Measurements from ENCODE around the gene EPN3.

The EPN3 gene

DNA sequence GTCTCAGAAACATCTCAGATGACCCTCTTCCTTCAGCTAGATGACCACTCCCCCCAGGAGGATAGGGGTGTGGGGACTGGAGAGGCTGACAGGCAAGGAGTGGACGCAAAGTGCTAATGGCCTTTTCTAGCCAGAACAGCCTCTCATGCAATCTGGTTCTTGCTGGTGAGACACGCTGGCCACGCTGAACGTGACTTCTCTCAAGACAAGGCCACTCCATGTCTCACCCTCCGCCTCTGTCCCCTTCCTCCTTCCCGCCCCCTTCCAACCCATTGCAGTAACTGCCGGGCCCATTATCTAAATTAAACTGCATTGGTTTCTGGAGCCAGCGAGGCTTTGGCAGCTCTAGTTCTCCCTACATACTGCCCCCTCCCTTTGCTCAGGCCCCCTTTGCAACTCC lies 37.5 kb downstream of the EPN3 start:
- no peak for DNase-seq (ENCODE audit: low spot score)

DNA sequence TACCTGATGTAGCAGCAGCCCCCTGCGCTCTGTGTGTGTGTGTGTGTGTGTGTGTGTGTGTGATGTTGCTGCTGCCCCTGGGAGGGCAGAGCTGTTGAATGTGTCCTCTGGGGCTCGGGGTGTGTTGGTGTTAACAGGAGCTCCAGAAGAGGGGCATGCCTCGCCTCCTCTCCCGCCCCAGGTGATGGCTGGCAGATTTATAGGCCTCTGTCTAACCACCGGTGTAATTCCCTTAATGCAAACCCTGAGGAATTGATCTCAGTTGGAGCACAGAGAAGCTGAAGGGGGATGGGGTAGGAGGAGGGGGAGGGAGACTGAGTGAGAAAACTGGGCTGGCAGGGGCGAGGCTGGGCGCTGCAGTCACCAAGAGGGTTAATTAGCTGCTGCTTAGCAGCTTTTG lies 38.0 kb downstream of the EPN3 start:
- DNase-seq (ENCODE audit: low spot score) = no peak

DNA sequence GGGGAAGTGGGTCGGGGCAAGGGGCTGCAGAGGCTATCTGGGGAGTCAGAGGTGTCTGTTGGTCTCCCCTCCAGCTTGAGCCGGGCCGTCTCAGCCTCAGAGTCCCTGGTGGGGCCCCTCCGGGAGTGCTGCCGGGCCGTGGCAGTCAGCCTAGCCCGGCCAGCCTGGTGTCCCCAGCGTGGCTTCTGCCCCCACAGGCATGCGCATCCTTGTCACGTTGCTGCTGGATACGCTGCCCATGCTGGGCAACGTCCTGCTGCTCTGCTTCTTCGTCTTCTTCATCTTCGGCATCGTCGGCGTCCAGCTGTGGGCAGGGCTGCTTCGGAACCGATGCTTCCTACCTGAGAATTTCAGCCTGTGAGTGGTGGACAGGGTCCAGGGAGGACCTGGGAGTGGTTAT lies 39.1 kb downstream of the EPN3 start:
- no peak for DNase-seq (ENCODE audit: low spot score)

DNA sequence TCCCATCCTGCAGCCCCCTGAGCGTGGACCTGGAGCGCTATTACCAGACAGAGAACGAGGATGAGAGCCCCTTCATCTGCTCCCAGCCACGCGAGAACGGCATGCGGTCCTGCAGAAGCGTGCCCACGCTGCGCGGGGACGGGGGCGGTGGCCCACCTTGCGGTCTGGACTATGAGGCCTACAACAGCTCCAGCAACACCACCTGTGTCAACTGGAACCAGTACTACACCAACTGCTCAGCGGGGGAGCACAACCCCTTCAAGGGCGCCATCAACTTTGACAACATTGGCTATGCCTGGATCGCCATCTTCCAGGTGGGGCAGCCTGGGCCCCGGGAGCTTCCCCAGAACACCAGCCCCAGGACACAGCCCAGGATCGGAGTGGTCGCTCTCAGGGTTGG lies 40.0 kb downstream of the EPN3 start:
- DNase-seq (ENCODE audit: low spot score) = no peak

DNA sequence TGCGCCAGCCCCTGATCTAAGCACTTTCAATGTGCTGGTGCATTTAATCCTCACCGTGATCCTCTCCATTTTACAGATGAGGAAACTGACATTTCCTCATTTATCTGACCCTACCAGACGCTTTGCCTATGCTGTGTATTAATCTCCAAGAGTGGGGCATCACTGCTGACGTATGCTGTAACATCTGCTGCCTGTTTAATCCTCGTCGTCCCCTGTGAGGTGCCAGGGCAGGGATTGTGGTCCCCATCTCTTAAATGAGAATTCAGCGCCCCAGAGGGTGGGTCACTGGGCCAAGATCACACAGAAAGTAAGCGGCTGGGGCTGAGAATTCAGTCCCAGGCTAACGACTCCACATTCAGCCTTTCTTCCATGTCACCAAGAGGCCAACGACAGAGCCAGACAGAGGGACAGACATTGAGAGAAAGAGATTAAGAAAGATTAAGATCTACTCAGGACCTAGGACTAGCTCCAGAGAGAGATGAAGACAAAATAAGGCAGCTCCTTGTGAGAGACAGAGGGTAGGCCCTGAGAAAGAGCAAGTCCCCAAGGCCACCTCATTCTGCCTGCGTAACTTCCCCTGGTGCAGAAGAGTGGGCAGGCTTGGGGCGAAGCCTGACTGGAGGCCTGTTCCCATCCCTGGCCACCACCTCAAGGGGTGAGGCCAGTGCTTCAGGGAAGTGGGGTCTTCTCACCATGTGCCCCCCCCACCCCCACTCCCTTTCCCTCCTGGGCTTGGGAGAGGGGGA lies 41.5 kb downstream of the EPN3 start:
- DNase-seq (ENCODE audit: low spot score) = no peak

DNA sequence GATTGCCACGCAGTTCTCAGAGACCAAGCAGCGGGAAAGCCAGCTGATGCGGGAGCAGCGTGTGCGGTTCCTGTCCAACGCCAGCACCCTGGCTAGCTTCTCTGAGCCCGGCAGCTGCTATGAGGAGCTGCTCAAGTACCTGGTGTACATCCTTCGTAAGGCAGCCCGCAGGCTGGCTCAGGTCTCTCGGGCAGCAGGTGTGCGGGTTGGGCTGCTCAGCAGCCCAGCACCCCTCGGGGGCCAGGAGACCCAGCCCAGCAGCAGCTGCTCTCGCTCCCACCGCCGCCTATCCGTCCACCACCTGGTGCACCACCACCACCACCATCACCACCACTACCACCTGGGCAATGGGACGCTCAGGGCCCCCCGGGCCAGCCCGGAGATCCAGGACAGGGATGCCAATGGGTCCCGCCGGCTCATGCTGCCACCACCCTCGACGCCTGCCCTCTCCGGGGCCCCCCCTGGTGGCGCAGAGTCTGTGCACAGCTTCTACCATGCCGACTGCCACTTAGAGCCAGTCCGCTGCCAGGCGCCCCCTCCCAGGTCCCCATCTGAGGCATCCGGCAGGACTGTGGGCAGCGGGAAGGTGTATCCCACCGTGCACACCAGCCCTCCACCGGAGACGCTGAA lies 43.2 kb downstream of the EPN3 start:
- DNase-seq (ENCODE audit: low spot score) = no peak

DNA sequence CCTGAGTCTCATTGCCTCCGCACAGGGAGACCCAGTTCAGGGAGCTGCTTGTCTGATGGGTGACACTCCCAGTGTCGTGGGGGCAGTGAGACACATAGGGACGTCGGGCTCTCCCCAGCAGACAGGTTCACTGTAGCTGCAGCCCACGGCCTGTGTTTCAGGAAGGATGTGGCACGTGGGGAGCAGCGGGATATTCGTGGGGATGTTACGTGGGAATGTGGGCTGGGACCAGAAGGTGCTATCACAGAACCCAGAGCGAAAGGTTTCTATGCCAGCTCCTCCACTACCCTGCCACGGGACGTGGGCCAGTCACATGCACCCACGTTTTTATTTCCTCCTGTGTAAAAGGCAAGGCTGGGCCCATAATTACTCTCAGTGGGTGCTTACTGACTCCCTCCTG lies 44.3 kb downstream of the EPN3 start:
- no peak for DNase-seq (ENCODE audit: low spot score)

DNA sequence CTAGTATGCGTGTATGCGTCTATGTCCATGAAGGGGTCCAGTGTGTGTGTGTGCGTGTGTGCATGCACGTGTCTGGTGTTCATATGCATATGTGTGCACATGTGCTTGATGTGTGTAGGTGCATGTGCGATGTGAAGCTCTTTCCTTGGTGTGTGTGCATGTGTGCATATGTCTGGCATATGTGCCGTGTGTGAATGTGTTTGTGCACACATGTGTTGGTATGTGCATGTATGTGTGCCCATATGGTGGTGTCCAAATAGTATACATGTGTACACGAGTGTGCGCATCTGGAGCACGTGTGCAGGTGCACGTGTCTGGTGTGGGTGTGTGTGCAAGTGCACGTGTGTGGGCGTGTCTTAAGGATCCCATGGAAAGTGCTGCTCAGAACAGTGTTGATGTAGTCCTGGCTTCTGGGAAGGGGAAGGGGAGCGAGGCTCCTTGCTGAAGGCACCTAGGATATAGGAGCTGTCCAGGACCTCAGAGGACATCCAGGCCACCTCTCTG lies 45.0 kb downstream of the EPN3 start:
- DNase-seq (ENCODE audit: low spot score) = no peak

DNA sequence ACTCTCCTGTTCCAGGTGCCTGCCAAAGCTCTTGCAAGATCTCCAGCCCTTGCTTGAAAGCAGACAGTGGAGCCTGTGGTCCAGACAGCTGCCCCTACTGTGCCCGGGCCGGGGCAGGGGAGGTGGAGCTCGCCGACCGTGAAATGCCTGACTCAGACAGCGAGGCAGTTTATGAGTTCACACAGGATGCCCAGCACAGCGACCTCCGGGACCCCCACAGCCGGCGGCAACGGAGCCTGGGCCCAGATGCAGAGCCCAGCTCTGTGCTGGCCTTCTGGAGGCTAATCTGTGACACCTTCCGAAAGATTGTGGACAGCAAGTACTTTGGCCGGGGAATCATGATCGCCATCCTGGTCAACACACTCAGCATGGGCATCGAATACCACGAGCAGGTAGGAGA lies 45.6 kb downstream of the EPN3 start:
- DNase-seq (ENCODE audit: low spot score) = no peak

DNA sequence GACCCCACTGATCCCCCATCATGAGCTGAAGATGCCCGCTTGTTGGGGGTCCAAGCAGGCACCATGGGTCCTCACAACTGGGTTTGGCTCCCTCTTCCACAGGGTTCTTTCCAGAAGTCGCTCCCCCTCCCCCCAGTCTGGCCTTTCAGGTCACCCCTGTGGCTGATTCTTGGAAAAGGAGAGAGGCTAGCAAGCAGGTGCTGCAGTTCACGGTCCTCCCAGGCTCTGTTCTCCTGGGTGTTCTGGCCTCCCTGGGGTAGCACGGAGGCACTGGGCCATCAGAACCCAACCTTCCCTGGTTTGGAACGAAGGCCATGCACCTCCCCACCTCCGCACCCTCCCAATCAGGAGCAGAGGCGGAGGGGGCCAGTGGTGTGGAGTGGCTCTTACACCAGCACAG lies 46.9 kb downstream of the EPN3 start:
- no peak for DNase-seq (ENCODE audit: low spot score)

DNA sequence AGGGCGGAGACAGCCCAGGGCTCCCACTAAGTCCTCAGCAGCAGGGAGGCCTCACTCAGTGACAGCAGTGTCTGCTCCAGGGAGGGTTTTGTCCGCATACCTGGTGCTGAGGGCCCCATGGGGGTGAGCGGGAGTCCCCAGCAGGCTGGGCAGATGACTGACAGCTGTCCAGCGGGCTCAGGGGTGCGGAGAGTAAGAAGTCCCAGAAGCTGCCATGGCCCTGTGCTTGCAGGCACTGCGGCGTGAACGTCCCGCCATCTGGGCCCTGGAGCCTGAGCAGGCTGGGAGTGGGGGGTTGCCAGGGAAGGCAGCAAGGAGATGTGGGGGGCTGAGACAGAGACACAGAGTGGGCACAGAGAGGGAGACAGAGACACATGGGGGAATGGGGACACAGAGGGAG lies 48.1 kb downstream of the EPN3 start:
- no peak for DNase-seq (ENCODE audit: low spot score)

DNA sequence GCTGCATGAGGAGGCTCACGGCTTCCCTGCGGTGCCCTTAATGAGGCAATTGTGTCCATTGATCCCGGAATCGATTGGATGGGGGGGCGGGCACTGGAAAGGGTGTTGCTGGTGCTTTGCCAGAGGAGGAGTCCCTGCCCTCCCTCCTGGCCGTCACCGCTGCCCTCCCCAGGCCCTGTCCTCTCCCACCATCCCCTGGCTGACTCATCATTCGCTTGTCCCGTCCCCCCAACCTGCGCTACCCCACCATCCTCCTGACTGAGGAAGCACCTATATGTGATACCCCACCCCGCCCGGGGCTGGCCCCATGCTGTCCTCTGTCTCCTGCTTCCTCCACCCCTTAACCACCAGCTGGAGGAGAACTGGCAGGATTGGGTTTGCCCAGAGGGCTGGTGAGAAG lies 48.8 kb downstream of the EPN3 start:
- DNase-seq (ENCODE audit: low spot score) = no peak

DNA sequence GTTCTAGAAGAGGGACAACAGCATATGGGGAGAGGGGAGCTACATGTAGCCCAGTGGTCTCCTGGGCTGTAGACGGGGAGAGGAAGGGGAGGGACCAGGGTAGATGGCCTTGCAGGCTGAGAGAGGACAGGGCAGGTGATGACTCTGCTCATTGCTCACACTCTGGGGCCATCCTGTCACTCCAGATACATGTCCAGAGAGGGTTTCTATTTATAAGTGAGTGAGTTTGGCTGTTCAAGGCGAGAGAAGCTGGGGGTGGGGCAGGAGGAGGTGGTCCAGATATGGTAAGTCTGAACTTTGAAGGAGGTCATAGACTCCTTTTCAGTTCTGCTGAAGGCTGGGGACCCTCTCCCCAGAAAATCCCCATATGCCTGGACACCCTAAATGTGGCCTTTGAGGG lies 50.2 kb downstream of the EPN3 start:
- no peak for DNase-seq (ENCODE audit: low spot score)

DNA sequence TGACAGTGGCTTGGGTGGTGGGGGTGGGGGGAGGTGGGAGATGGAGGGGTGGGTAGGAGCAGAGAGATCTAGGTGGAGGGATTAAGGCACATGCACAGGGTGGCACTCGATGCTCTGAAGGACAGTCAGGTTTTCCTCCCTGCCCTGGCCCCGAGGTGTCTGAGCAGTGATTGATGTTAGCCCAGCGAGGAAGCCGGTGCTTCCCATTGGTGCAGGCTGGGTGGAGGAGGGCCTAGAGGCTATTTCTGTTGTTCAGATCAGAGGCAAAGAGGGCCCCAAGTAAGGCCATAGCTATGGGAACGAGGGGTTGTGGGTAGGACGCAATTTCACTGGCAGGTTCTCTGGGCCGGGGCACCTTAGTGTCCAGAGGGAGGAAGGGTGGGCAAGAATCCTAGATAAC lies 51.1 kb downstream of the EPN3 start:
- DNase-seq (ENCODE audit: low spot score) = no peak

DNA sequence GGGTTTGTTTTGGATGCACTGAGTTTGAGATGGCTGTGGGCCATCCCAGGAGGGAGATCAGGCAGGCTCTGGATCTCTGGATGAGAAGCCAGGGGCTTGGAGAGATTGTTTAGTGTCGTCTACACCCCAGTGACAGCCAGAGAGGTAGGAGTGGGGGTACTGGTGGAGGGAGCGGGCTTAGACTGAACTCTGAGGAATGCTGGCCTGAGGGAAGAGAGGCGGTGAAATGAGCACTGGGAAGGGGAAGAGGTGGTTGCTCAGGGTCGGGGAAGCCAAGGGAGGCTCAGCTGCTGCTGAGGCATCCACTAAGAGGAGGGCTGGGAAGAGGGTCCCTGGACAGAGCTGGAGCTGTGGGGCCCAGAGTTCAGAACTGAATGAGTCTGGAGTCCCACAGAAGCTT lies 51.6 kb downstream of the EPN3 start:
- no peak for DNase-seq (ENCODE audit: low spot score)

DNA sequence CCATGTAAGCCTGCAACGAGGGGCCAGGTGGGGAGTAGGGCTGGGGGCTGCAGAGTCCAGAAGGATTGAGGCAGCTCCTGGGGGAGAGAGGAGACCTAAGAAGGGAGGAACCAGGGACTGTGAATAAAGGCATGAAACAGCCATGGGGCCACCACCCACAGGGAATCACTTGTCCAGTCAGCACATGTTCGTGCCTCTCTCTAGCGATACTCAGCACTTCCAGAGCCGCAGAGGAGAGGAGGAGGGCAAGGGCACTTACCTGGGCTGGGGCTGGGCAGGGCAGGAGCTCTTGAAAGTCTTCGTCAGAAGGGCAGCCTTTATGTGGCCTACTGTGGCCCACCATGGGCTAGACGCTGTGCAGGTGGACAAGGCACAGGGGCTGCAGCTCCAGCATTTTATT lies 52.2 kb downstream of the EPN3 start:
- DNase-seq (ENCODE audit: low spot score) = no peak

DNA sequence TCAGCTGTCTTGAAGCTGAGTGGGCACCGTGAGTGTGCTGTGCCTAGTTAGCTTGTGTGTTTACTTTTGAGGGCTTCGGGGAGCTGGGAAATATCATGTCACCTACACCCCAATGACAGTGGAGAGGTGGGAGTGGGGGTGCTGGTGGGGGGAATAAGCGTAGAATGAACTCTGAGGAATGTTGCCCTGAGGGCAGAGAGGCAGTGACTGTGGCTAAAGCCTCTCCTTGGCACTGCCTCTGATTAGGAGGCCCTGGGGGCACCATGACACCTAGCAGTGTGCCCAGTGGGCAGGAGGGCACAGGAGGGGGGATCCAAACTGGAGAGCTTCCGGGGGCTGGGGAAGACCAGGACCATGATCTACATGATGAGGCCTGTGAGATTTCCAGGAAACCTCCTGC lies 52.8 kb downstream of the EPN3 start:
- DNase-seq (ENCODE audit: low spot score) = no peak

DNA sequence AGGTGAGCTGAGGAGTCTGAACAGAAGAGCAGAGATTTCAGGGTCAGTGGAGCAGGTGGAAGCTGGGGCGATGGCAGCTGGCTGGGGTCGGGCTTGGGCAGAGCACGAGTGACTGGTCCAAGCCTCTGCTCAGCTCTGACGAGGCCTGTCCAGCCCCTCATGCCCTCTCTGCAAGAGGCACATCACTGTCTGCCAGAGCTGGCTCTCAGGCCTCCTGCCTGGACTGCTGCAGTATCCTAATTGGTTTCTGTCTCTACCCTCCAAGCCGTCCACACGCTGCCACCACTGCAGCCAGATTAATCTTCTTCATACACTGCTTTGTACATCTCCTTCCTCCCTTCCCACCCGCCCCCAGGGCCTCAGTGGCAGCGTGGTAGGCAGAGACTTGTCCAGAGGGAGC lies 53.4 kb downstream of the EPN3 start:
- DNase-seq (ENCODE audit: low spot score) = no peak

DNA sequence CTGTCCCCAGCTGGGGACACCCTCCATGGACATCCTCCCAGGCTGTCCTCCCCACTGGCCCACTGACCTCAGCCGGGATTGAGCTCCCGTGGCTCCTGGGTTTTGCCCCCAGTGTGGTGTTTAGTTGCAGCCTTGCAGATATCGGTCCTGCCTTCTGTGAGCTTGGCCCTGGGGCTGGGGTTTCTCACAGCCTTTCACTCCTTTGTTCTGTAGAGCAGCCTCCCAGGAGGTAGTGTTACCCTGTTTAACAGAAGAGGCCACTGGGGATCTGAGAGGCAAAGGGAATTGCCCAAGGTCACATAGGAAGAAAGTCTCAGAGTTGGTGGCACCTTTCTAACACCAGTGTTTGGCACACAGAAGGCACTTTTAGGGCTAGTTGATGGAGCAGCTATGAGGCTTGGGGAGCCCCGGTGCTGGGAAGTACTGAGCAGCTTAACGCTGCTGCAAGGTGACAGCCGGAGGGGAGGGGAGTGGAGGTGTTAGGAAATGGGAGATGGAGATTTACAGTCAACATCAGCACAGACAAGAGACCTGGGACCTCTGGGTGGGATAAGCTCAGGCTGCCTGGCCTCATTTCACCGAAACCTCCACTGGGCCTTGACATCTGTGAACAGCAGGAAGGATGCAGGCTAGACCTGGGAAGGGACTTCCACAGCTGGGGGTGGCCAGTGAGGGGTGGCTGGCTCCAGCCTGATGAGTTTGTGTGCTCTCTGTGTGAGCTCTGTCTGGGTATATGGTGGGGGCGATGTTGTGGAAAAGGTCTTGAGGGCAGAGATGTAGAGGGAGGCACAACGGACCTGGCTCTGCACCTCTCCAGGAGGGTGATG lies 54.1 kb downstream of the EPN3 start:
- DNase-seq (ENCODE audit: low spot score) = no peak

DNA sequence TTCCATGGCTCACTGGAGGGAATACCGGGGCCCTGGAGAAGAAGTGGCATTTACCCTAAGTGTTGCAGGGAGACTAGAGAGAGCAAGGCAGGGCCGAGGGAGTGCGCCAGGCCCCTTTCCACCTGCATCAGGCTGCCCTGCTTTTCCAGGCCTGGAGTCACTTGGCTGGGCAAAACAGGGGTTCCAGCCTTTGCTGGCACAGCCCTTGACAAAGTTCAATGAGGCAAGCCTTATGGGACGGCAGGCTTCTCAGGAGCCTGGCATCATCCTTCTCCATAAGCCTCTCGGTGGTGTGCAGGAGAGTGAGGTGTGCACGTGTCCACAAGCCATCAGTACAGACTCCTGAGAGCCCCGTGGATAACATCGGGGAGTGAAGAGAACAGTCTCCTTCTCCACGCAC lies 55.0 kb downstream of the EPN3 start:
- DNase-seq (ENCODE audit: low spot score) = no peak

DNA sequence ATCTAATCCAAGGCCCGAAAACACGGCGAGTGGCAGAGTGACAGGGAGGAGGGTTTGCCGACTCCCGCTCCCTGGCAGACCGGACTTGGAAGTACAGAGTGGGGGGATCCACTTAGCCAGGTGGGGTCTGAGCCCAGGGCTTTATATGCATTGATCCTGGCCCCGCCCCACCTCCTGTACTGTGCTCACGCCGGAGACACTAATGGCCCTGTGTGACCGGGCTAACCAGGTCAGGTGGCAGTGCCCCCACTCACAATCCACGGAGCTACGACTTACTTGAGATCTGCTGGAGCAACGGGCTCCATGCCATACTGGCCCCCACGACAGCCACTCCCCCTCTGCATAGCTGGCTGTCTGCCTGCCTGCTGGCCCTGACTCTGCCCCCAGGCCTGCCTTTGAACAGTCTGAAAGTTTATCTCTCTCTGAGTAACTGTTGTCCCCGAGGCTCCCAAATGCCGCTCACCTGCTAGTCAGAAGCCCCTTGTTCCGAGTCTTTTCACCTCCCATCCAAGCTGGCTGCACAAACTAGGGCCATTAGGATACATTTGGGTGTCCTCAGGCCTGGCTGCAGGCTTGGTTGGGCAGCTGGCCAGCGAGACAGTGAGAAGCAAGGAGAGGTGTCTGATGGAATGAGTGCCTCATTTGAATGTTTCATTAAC lies 56.0 kb downstream of the EPN3 start:
- DNase-seq (ENCODE audit: low spot score) = no peak

DNA sequence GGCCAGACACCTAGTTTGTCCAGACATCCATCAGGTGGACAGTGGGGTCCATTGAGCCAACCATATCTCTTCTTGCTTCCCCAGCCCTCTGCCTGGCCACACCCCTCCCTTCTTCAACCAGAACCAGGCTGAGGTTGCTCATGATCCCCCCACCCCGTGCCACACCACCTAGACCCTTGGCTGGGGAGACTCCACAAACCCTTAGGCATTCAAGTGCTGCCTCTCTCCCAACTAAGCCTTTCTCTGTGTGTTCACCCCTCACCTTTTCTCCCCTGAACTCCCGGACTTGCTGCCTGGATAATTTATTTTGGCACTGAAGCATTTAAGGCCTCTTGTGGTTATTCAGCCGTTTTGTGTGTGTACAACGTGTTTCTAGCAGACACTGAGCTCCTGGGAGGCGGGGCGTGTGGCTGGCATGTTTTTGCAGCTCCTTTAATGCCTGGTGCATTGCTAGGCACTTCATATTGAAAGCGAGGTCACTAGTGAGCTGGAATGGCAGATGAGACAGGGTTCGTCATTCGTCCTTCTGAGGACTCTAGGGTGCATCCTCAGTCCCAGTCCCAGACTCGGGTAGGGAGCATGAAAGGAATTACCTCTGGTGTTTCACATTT lies 56.7 kb downstream of the EPN3 start:
- DNase-seq (ENCODE audit: low spot score) = no peak

All from AG08396 (cell line).